Measurements from ENCODE around the gene MC1R.

The MC1R gene

DNA sequence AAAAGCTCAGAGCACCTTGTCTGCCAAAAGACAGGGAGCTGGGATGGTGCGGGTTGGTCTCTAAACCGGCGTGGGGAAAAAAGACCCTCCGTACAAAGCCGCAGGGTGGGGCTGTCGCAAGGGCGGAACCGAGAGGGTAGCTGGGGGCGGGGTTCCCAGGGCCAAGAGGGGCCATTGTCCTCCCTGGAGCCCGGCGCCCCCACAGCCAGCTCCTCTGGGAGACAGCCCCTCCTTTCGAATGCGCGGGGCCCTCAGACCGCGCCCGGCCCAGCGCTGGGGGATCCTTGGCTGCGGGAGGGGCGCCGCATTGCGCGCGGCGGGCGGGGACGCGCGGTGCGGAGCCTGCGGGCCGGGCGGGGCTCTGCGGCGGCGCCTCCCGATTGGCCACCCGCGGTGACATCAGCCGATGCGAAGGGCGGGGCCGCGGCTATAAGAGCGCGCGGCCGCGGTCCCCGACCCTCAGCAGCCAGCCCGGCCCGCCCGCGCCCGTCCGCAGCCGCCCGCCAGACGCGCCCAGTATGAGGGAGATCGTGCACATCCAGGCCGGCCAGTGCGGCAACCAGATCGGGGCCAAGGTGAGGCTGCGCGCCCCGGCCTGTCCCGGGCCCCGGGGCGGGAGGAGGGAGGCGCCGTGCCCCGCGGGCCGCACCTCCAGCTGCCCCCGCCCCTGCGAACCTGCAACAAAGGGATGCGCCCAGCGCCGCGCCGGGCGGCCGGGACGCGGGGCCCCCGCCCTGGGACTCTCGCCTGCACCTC lies 4.4 kb downstream of the MC1R start, which contains the start of gene TUBB3:
Gene TUBB3 (plus strand): TSS at position 459 of the 756 bp plus-strand sequence. CDS start 60 bp downstream, at position 519.
- Histone ChIP-seq H3K4me3 (peak within 1 kb of the TSS; percentile 81), H3K27ac (peak within 1 kb of the TSS; percentile 22 to 92)
- TF ChIP-seq, protein P1, sequence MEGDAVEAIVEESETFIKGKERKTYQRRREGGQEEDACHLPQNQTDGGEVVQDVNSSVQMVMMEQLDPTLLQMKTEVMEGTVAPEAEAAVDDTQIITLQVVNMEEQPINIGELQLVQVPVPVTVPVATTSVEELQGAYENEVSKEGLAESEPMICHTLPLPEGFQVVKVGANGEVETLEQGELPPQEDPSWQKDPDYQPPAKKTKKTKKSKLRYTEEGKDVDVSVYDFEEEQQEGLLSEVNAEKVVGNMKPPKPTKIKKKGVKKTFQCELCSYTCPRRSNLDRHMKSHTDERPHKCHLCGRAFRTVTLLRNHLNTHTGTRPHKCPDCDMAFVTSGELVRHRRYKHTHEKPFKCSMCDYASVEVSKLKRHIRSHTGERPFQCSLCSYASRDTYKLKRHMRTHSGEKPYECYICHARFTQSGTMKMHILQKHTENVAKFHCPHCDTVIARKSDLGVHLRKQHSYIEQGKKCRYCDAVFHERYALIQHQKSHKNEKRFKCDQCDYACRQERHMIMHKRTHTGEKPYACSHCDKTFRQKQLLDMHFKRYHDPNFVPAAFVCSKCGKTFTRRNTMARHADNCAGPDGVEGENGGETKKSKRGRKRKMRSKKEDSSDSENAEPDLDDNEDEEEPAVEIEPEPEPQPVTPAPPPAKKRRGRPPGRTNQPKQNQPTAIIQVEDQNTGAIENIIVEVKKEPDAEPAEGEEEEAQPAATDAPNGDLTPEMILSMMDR (IDR thresholded peaks at IDR 0.05), result no peak
- DNase-seq (ENCODE audit: low spot score), result no peak

GRCh38 chr16:89923640-89924296 lies 5.1 kb downstream of the MC1R start:
- TF ChIP-seq, protein P1 (IDR thresholded peaks at IDR 0.05), result no peak
- Histone ChIP-seq H3K27ac (peak overlapping the region in 1 of 2 donors; percentile 92), H3K4me3 (peak overlapping the region; percentile 81)
- DNase-seq (ENCODE audit: low spot score), result no peak

- H3K27ac ChIP-seq, result no peak overlapping the region
- peak overlapping the region; percentile 81 for H3K4me3 ChIP-seq
- TF ChIP-seq, protein P1 (IDR thresholded peaks at IDR 0.05), result no peak
- no peak for DNase-seq (ENCODE audit: low spot score)
Observed at GRCh38 chr16:89924297-89924924, 5.7 kb downstream of the MC1R start.

- no peak for DNase-seq (ENCODE audit: low spot score)
- TF ChIP-seq, protein P1 (IDR thresholded peaks at IDR 0.05), result no peak
- no peak overlapping the region for H3K4me3 ChIP-seq
- H3K27ac ChIP-seq, result no peak overlapping the region
Observed at GRCh38 chr16:89924925-89925307, 6.3 kb downstream of the MC1R start.

- TF ChIP-seq, protein P1 (IDR thresholded peaks at IDR 0.05), result no peak
- peak overlapping the region; percentile 73 for H3K4me3 ChIP-seq
- no peak for DNase-seq (ENCODE audit: low spot score)
- H3K27ac ChIP-seq, result no peak overlapping the region
Observed at GRCh38 chr16:89925596-89926079, 7.0 kb downstream of the MC1R start.

DNA sequence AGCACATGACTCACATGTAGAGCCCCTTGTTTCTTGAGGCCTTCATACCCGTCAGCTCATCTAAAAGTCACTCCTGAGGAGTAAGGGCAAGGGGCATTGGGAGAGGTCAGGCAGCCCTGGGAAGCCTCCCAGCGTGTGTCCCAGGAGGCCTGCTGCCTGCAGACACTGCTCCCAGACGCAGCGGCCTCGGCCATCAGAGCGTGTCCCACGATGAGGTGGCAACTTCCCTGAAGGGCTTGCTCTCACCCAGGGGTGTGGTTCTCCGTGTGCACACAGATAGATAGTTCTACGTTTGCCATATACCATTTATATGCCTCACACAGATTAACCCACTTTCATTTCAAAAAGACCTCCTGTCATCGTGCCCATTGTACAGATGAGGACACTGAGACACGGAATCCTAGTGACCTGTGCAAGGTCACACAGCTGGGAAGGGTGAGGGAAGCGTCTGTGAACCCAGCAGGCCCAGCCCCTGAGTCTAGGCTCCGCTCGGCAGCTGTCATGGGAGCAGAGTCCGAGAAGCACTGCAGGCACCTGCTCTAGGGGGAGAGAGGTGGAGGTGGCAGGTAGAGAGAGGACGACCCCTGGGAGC lies 12.7 kb downstream of the MC1R start:
- Histone ChIP-seq H3K4me3 (no peak overlapping the region), H3K27ac (no peak overlapping the region)
- TF ChIP-seq, protein P1 (IDR thresholded peaks at IDR 0.05), result no peak
- no peak for DNase-seq (ENCODE audit: low spot score)

Data from coronary artery (tissue), 2 donors.